HepG2 (cell line): ENCODE data around the gene PRDM10. TPM values are rescaled to one million over a fixed set of nuclear protein-coding genes. Genes with fewer than 3 reads are reported as not detected.

Source experiments
- ATAC-seq: fragments of 200-7000 bp; cut with Tn5 transposase; 3 replicates; pipeline ENCODE4 v1.9.1; 2020; ENCODE audit warnings: mild to moderate bottlenecking, moderate library complexity
- BruUV-seq: library from RNA; stranded (reverse); fragments of 400-500 nt; replicated peaks from 2 replicates; lab custom pipeline; 2021; lab: Mats Ljungman, UMichigan
- CTCF ChIA-PET: fragments of 300-600 bp; formaldehyde crosslinking; extraction: SDS; loops from one replicate; lab custom pipeline; 2021; ENCODE audit warnings: low total read pairs, inconsistent platforms, low intra/inter-chr PET ratio; lab: Yijun Ruan, JAX
- POLR2A ChIA-PET: fragments of 350-600 bp; sonication (Branson Sonifier 250); formaldehyde crosslinking; loops from one replicate; lab custom pipeline; 2020; ENCODE audit warnings: antibody characterized with exemption, inconsistent platforms; lab: Yijun Ruan, JAX
- DNase-seq: peaks from one replicate; pipeline ENCODE4 v3.0.0-alpha.2; 2015; ENCODE audit warnings: low spot score
- FAIRE-seq: peaks from 3 replicates; lab custom pipeline; 2011; peaks lifted over from hg19 to GRCh38; lab: Jason Lieb, UNC
- H2AFZ ChIP-seq: one replicate; pipeline ENCODE4 v1.6.1; 2011; ENCODE audit warnings: low read length, inconsistent platforms
- H3K27ac ChIP-seq: fragments of 300-600 bp; 3 replicates; pipeline ENCODE4 v1.8.0; 2011; ENCODE audit warnings: mixed run types, mild to moderate bottlenecking, mixed read lengths, low read length, inconsistent platforms; ENCODE audit not compliant: insufficient read depth; ENCODE audit errors: extremely low read length
- H3K27me3 ChIP-seq, 2 experiments: fragments of 200-600 bp in 1 of 2; 2 replicates in 1 of 2; 3 replicates in 1 of 2; pipeline versions ENCODE4 v1.6.0 to v1.8.0; 2011; ENCODE audit warnings: low read length in 2 of 2, mild to moderate bottlenecking in 2 of 2, moderate library complexity in 2 of 2, inconsistent platforms in 1 of 2; ENCODE audit not compliant: insufficient read depth in 2 of 2, control insufficient read depth in 1 of 2
- H3K36me3 ChIP-seq, 2 experiments: fragments of 200-600 bp in 1 of 2; replicated peaks in 1 of 2; 2 replicates in 1 of 2; 3 replicates in 1 of 2; pipeline versions ENCODE4 v1.5.1 to v1.8.0; 2011; ENCODE audit warnings: low read length in 2 of 2, inconsistent platforms in 1 of 2; ENCODE audit not compliant: insufficient read depth in 2 of 2, control insufficient read depth in 1 of 2
- H3K4me1 ChIP-seq: 2 replicates; pipeline ENCODE4 v1.5.1; 2012; ENCODE audit warnings: low read length, inconsistent platforms; ENCODE audit not compliant: insufficient read depth
- H3K4me2 ChIP-seq: 2 replicates; pipeline ENCODE4 v1.6.0; 2011; ENCODE audit warnings: low read depth, low read length, inconsistent platforms
- H3K4me3 ChIP-seq, 3 experiments: fragments of 200-600 bp in 1 of 3; sonication (generic), shearing (Covaris generic) in 1 of 3; replicated peaks in 1 of 3; 2 replicates each; pipeline ENCODE4 v1.5.1; 2011 to 2016; ENCODE audit warnings: low read length in 3 of 3, inconsistent platforms in 2 of 3, low read depth in 2 of 3, mild to moderate bottlenecking in 2 of 3, control low read depth in 1 of 3, mixed read lengths in 1 of 3; ENCODE audit not compliant: insufficient read depth in 1 of 3
- H3K79me2 ChIP-seq: one replicate; pipeline ENCODE4 v1.6.1; 2011; ENCODE audit warnings: low read length, inconsistent platforms; ENCODE audit not compliant: insufficient read depth
- H3K9ac ChIP-seq: 2 replicates; pipeline ENCODE4 v1.6.0; 2011; ENCODE audit warnings: mild to moderate bottlenecking, low read depth, low read length, inconsistent platforms; ENCODE audit not compliant: insufficient read depth
- H3K9me3 ChIP-seq: 2 replicates; pipeline ENCODE4 v1.5.1; 2012; ENCODE audit warnings: mild to moderate bottlenecking, low read length
- H4K20me1 ChIP-seq: 2 replicates; pipeline ENCODE4 v1.6.0; 2011; ENCODE audit warnings: inconsistent platforms, mild to moderate bottlenecking, low read length, moderate library complexity; ENCODE audit not compliant: insufficient read depth
- CBX1 ChIP-seq: IDR thresholded peaks from one replicate; pipeline ENCODE4 v1.6.1; 2016; ENCODE audit warnings: antibody characterized with exemption, low read depth
- LCORL ChIP-seq, 2 experiments: fragments of 450-650 bp in 1 of 2; sonication (generic) in 1 of 2; formaldehyde crosslinking in 1 of 2; IDR thresholded peaks; 2 replicates each; pipeline versions ENCODE4 v1.5.0 to v1.6.1; 2017 to 2020; ENCODE audit warnings: antibody characterized with exemption in 1 of 2, missing genetic modification reagents in 1 of 2
- MTA3 ChIP-seq: sonication (generic); formaldehyde crosslinking; IDR thresholded peaks from 2 replicates; pipeline ENCODE4 v1.4.0; 2020; ENCODE audit warnings: missing genetic modification reagents
- SAP130 ChIP-seq: IDR thresholded peaks from 2 replicates; pipeline ENCODE4 v1.6.1; 2016; ENCODE audit warnings: low read depth
- SOX5 ChIP-seq: IDR thresholded peaks from 2 replicates; pipeline ENCODE4 v1.6.1; 2016; ENCODE audit warnings: borderline replicate concordance
- ZFP36 ChIP-seq: fragments of 150-350 bp; IDR thresholded peaks from 2 replicates; pipeline ENCODE4 v1.6.1; 2018; ENCODE audit warnings: borderline replicate concordance, low read length, low read depth; ENCODE audit not compliant: partially characterized antibody
- ZNF232 ChIP-seq: sonication (generic); formaldehyde crosslinking; IDR thresholded peaks from 2 replicates; pipeline ENCODE4 v1.4.0; 2020; ENCODE audit warnings: missing genetic modification reagents, borderline replicate concordance
- ZNF34 ChIP-seq: sonication (generic); formaldehyde crosslinking; IDR thresholded peaks from 2 replicates; pipeline ENCODE4 v1.4.0; 2020; ENCODE audit warnings: mild to moderate bottlenecking, missing genetic modification reagents, borderline replicate concordance
- ZNF577 ChIP-seq: sonication (generic); formaldehyde crosslinking; IDR thresholded peaks from 2 replicates; pipeline ENCODE4 v1.4.0; 2020; ENCODE audit warnings: mild to moderate bottlenecking, low read depth, missing genetic modification reagents, borderline replicate concordance
- WGBS: methylation state at CpG from one replicate; pipeline ENCODE4 v1.1.6; 2017; ENCODE audit warnings: low lambda C conversion rate; 5-methylcytosine and 5-hydroxymethylcytosine counted together
- in situ Hi-C: cut with HindIII; loops from 2 replicates; pipeline ENCODE4 v1.10.0; 2017; ENCODE audit warnings: low pct_unique_long_range_greater_than_20kb; ENCODE audit not compliant: extremely low pct_ligation_motif_present
- intact Hi-C: fragments of 100-400 bp; cut with micrococcal nuclease; formaldehyde crosslinking; loops from one replicate; pipeline ENCODE4 v1.10.0; 2022; ENCODE audit not compliant: unreplicated experiment
- polyA plus RNA-seq, 8 experiments: library from polyadenylated mRNA; depleted of rRNA in 3 of 8; stranded (reverse) in 7 of 8; unstranded in 1 of 8; fragments of >200 nt; fragmentation: Illumina TruSeq in 4 of 8; extraction: Trizol in 4 of 8; gene quantifications; 2 replicates each; pipeline versions ENCODE4 v1.2.1 to v1.2.3, GENCODE V29; 2011 to 2016; ENCODE audit warnings: low read depth in 4 of 8, missing spikeins in 1 of 8, mixed read lengths in 1 of 8; ENCODE audit not compliant: insufficient read depth in 1 of 8
- total RNA-seq, 5 experiments: library from RNA; depleted of rRNA; stranded (reverse); fragments of >200 nt; fragmentation: Illumina TruSeq; extraction: Trizol; gene quantifications; 2 replicates each; pipeline ENCODE4 v1.2.3, GENCODE V29; 2016; ENCODE audit warnings: low read depth in 1 of 5
- TF ChIP-seq, protein P1 (sequence below): sonication (generic); formaldehyde crosslinking; IDR thresholded peaks from 2 replicates; pipeline ENCODE4 v1.8.0; 2022; ENCODE audit warnings: missing genetic modification reagents, mild to moderate bottlenecking, moderate library complexity, borderline replicate concordance

Gene PRDM10
- total and polyA plus RNA-seq, 2 of the 13 experiments (the other 11 are each of a cell fraction or from before 2014, with no cell fraction given) = 5.7 to 5.8 TPM

DNA sequence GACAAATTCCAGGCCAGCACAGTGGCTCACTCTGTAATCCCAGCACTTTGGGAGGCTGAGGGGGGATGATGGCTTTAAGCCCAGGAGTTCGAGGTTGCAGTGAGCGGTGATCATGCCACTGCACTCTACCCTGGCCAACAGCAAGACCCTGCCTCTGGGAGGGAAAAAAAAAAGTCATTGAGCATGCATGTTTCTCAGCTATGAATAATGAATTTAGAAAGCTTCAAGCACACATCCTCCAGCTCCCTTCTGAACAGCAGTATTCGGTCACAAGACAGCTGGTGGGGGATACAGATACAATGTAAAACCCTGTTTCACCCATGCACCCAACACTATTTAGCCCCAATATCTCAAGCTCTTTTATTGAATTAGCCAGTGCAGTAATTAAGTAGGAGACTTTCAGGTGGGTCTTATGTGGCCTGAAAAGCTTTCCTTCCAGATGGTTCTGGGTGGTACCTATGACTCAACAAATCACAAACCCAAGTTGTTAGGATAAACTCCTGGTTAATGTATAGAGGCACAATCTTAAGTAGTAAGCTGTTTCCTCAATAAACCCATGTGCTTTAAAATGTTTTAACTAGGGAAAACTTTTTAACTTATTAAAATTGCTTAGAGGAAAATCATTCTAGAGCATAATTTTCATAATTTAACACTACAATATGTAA, 13.4 kb downstream of the PRDM10 start:
- DNase-seq = no peak
- 94% methylated on average over 3 of the region's 3 CpGs for WGBS
- Histone ChIP-seq H3K36me3 (peaks cover 0 to 3% of the 10 kb centered on the region in 2 experiments; a peak in 2 of 5 replicates), H3K27ac (no peak overlapping the region), H3K9ac (no peak overlapping the region), H2AFZ (no peak overlapping the region), H3K9me3 (no peaks in the 10 kb centered on the region), H3K4me2 (no peak overlapping the region), H3K4me1 (peaks cover 26% of the 10 kb centered on the region), H3K4me3 (no peak overlapping the region), H4K20me1 (no peaks in the 10 kb centered on the region), H3K79me2 (peaks cover 23% of the 10 kb centered on the region), H3K27me3 (no peaks in the 10 kb centered on the region; a peak in 1 of 5 replicates)
- ChIA-PET CTCF (no interaction called here), POLR2A (no interaction called here)
- no peak for ATAC-seq
- in situ Hi-C loops = no loop called here
- TF ChIP-seq, protein P1, sequence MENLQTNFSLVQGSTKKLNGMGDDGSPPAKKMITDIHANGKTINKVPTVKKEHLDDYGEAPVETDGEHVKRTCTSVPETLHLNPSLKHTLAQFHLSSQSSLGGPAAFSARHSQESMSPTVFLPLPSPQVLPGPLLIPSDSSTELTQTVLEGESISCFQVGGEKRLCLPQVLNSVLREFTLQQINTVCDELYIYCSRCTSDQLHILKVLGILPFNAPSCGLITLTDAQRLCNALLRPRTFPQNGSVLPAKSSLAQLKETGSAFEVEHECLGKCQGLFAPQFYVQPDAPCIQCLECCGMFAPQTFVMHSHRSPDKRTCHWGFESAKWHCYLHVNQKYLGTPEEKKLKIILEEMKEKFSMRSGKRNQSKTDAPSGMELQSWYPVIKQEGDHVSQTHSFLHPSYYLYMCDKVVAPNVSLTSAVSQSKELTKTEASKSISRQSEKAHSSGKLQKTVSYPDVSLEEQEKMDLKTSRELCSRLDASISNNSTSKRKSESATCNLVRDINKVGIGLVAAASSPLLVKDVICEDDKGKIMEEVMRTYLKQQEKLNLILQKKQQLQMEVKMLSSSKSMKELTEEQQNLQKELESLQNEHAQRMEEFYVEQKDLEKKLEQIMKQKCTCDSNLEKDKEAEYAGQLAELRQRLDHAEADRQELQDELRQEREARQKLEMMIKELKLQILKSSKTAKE = no peak
- TF ChIP-seq ZNF577 (CRISPR knock-in tag) (no peak), ZNF34 (CRISPR knock-in tag) (no peak), LCORL (IDR thresholded peaks at IDR 0.05) (no peak), LCORL (CRISPR knock-in tag; IDR thresholded peaks at IDR 0.05) (no peak), MTA3 (CRISPR knock-in tag) (no peak), SAP130 (CRISPR knock-in tag) (no peak), ZNF232 (CRISPR knock-in tag) (no peak), ZFP36 (no peak), CBX1 (no peak), SOX5 (CRISPR knock-in tag) (no peak)
- FAIRE-seq = no peak
- intact Hi-C loops = no loop called here
- no TSS peak for BruUV-seq
